Neural cell (in vitro differentiated cells): ENCODE data around the gene CAV2.

Experiments
- CTCF ChIP-seq: fragments of 450-650 bp; IDR thresholded peaks from 2 replicates; pipeline ENCODE4 v1.5.1; 2014; ENCODE audit warnings: antibody characterized with exemption, mild to moderate bottlenecking, moderate library complexity; ENCODE audit not compliant: poor library complexity, severe bottlenecking
- EP300 ChIP-seq: fragments of 450-650 bp; conservative IDR thresholded peaks from 2 replicates; pipeline ENCODE4 v1.6.1; 2014; ENCODE audit warnings: antibody characterized with exemption, mild to moderate bottlenecking, moderate library complexity; ENCODE audit not compliant: poor library complexity, severe bottlenecking
- EZH2 ChIP-seq: fragments of 200-600, 300-800 bp; shearing (Covaris generic), sonication (generic); IDR thresholded peaks from 2 replicates; pipeline ENCODE4 v1.6.1; 2014; ENCODE audit warnings: antibody characterized with exemption, low read length, borderline replicate concordance, mild to moderate bottlenecking; ENCODE audit not compliant: insufficient read depth, poor library complexity, severe bottlenecking
- POLR2AphosphoS5 ChIP-seq: IDR thresholded peaks from 2 replicates; pipeline ENCODE4 v1.6.1; 2012
- RAD21 ChIP-seq: fragments of 450-650 bp; conservative IDR thresholded peaks from 2 replicates; pipeline ENCODE4 v1.6.1; 2014; ENCODE audit warnings: antibody characterized with exemption, mild to moderate bottlenecking, moderate library complexity
- TAF1 ChIP-seq: IDR thresholded peaks from 2 replicates; pipeline ENCODE4 v1.6.1; 2012; ENCODE audit warnings: low read depth

DNA sequence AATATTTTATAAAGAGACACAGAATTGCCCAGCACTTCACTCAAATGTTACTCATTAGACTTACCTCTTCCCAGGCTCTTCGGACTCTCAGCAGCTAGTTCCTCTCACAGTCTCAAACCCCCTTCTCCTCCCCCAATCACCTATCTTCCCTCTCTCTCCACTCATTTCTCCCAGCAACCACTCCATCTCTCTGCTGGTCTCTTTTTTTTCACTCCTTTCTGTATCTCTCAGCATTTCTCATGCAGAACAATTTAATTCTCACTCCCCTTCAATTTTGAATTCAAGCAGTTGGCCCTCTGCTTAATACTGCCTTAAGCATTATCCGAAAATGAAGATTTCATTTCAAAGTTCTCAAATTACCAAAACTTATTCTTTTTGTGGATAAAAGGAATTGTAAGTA is 34.4 kb upstream of the CAV2 start:
- TF ChIP-seq CTCF = no peak
- TF ChIP-seq TAF1 = no peak
- TF ChIP-seq EZH2 = no peak
- TF ChIP-seq RAD21 = no peak
- no peak for TF ChIP-seq EP300
- TF ChIP-seq POLR2AphosphoS5 = no peak
